ENCODE measurements around the gene ZDHHC11B.
"Not testable (repeated sequence)": the region's sequence is repeated elsewhere in the genome, so short reads cannot be mapped to it uniquely, and the experiment has no call there.

DNA sequence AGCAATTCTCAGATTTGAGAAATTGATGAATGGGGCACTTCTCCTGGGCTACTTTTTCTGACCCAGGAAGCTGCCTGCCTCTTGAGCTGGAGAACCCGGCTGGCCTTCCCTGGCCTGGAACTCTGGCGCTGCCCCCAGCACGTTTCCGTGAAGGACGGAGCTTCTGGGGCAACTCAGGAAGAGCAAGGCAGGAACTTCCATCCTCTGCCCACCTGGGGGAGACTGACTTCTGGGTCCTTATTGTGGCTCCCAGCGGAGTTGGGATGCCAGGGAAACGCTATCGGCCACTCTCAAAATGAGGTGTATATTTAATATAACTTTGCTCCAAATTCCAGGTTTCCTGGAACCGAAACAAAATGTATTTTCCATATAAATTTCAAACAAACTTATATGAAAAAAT lies 57.4 kb downstream of the ZDHHC11B start:
- not testable (repeated sequence) for TF ChIP-seq EZH2 (IDR thresholded peaks at IDR 0.05; ENCODE audit: insufficient read depth, poor library complexity, severe bottlenecking); EZH2phosphoT487 (IDR thresholded peaks at IDR 0.05; ENCODE audit: insufficient read depth, low read depth)
